K562 (cell line): ENCODE data around the gene FUT2. TPM values are rescaled to one million over a fixed set of nuclear protein-coding genes. Genes with fewer than 3 reads are reported as not detected.
A peak's percentile ranks its signal among the peaks of the same experiment; 100 is the strongest.

Experiments
- CREB3L1 ChIP-seq: fragments of 450-650 bp; IDR thresholded peaks from 2 replicates; pipeline ENCODE4 v1.6.1; 2014; ENCODE audit warnings: low read depth, mild to moderate bottlenecking, moderate library complexity, borderline replicate concordance
- ELF4 ChIP-seq: fragments of 450-650 bp; formaldehyde crosslinking; IDR thresholded peaks from 2 replicates; pipeline ENCODE4 v1.4.0; 2022; ENCODE audit warnings: missing genetic modification characterization
- MEIS2 ChIP-seq: fragments of 450-650 bp; IDR thresholded peaks from 2 replicates; pipeline ENCODE4 v1.6.1; 2014; ENCODE audit warnings: mild to moderate bottlenecking; ENCODE audit not compliant: partially characterized antibody
- POLR2G ChIP-seq: fragments of 200-400 bp; formaldehyde crosslinking; IDR thresholded peaks from 2 replicates; pipeline ENCODE4 v1.6.1; 2017; ENCODE audit warnings: low read depth, mild to moderate bottlenecking, antibody characterized with exemption, low read length, moderate library complexity
- PREB ChIP-seq: sonication (generic); formaldehyde crosslinking; IDR thresholded peaks from 2 replicates; pipeline ENCODE4 v1.8.1; 2023; ENCODE audit warnings: mild to moderate bottlenecking, missing genetic modification reagents
- TRIM25 ChIP-seq: fragments of 450-650 bp; IDR thresholded peaks from 2 replicates; pipeline ENCODE4 v1.7.0; 2016; ENCODE audit warnings: borderline replicate concordance
- ZBTB26 ChIP-seq: fragments of 450-650 bp; formaldehyde crosslinking; IDR thresholded peaks from 2 replicates; pipeline ENCODE4 v1.4.0; 2022; ENCODE audit warnings: missing genetic modification characterization
- ZBTB40 ChIP-seq, 2 experiments: fragments of 450-650 bp in 1 of 2; sonication (generic) in 1 of 2; formaldehyde crosslinking in 1 of 2; IDR thresholded peaks; 2 replicates each; pipeline versions ENCODE4 v1.7.1 to v1.9.0; 2016 to 2022; ENCODE audit warnings: inconsistent platforms in 1 of 2, mild to moderate bottlenecking in 1 of 2, missing genetic modification reagents in 1 of 2
- polyA plus RNA-seq, 8 experiments: library from polyadenylated mRNA; depleted of rRNA in 4 of 8; stranded (reverse) in 5 of 8; unstranded in 3 of 8; fragments of >200 nt; fragmentation: Nextera tagmentation in 2 of 8; fragmentation: Illumina TruSeq in 1 of 8; extraction: Ambion mirVana in 2 of 8; extraction: Trizol in 1 of 8; gene quantifications; 2 replicates each; pipeline versions ENCODE4 v1.2.1 to v1.2.3, GENCODE V29; 2011 to 2014; ENCODE audit warnings: inconsistent platforms in 1 of 8, missing spikeins in 1 of 8
- total RNA-seq, 7 experiments: library from RNA; depleted of rRNA in 6 of 7; stranded (reverse); fragments of >200 nt in 6 of 7; fragmentation: Illumina TruSeq in 2 of 7; extraction: Trizol in 2 of 7; gene quantifications; 2 replicates each; pipeline versions ENCODE4 v1.2.1 to v1.2.3, GENCODE V29; 2011 to 2021; ENCODE audit warnings: low replicate concordance in 1 of 7

Gene FUT2
- total and polyA plus RNA-seq, 9 of the 15 experiments (the other 6 are each of a cell fraction or from before 2014, with no cell fraction given) = 0.03 to 0.04 TPM; not detected in 7

GRCh38 chr19:48741129-48741999, 45.6 kb downstream of the FUT2 start (continued):
- TF ChIP-seq MEIS2 (peak; percentile 32), ZBTB26 (CRISPR knock-in tag) (no peak), CREB3L1 (no peak), POLR2G (peak; percentile 75), TRIM25 (no peak), PREB (CRISPR knock-in tag) (no peak), ZBTB40 (IDR thresholded peaks at IDR 0.05) (no peak; the same call in 1 of the 2 replicates), ZBTB40 (CRISPR knock-in tag; IDR thresholded peaks at IDR 0.05) (no peak), ELF4 (CRISPR knock-in tag) (no peak)
